ENCODE results near the gene SYTL5. TPM values are rescaled to one million over a fixed set of nuclear protein-coding genes. Genes with fewer than 3 reads are reported as not detected.

The SYTL5 gene
- total RNA-seq (2014; rRNA removed; shearing (Covaris generic)) (0.35 and 0.70 TPM in 2 replicates), polyA plus RNA-seq (2016; fragmentation: Nextera tagmentation; extraction: Ambion mirVana) (0.23 and 0.24 TPM in 2 replicates)
- long read RNA-seq, result 0 reads

- no peak within 1 kb of the TSS for H3K4me2 ChIP-seq
- H3K27me3 ChIP-seq (ENCODE audit: insufficient read depth), result no peaks in the 10 kb centered on the region
- Mint-ChIP-seq H3K27me3 (ENCODE audit: insufficient read depth, low read depth, poor library complexity) (no peaks in the 10 kb centered on the region), H3K9me3 (no peaks in the 10 kb centered on the region), H3K4me3 (no peak within 1 kb of the TSS), H3K27ac (no peak within 1 kb of the TSS), H3K36me3 (ENCODE audit: low read depth) (no peaks in the 10 kb centered on the region), H3K4me1 (no peaks in the 10 kb centered on the region)
- H3K4me3 ChIP-seq, result no peak within 1 kb of the TSS
- no peak for ATAC-seq
- H3F3A ChIP-seq (replicated peaks; ENCODE audit: low read depth), result no peaks in the 10 kb centered on the region
- H3K27ac ChIP-seq (ENCODE audit: low read depth), result no peak within 1 kb of the TSS
- TF ChIP-seq ETS1 (IDR thresholded peaks at IDR 0.05) (no peak), STAT1 (IDR thresholded peaks at IDR 0.05; ENCODE audit: unreplicated experiment) (no peak), CREB1 (CRISPR knock-in tag; IDR thresholded peaks at IDR 0.05; ENCODE audit: low read depth) (no peak), ZNF462 (CRISPR knock-in tag; IDR thresholded peaks at IDR 0.05) (no peak)
- no peaks in the 10 kb centered on the region for H3K4me1 ChIP-seq (ENCODE audit: insufficient read depth)
- no peak for DNase-seq (ENCODE audit: low spot score)
- H3K9me2 ChIP-seq (ENCODE audit: insufficient read depth), result no peaks in the 10 kb centered on the region
- H2AFZ ChIP-seq, result no peak within 1 kb of the TSS
- H3K36me3 ChIP-seq (ENCODE audit: insufficient read depth), result no peaks in the 10 kb centered on the region
- no peaks in the 10 kb centered on the region for H3K79me2 ChIP-seq (replicated peaks; ENCODE audit: insufficient read depth)
- H4K20me1 ChIP-seq (replicated peaks; ENCODE audit: insufficient read depth), result no peaks in the 10 kb centered on the region
These were observed at the start of gene SYTL5 for GRCh38 chrX:38006291-38006690. Gene SYTL5 (plus strand): TSS chrX:38006553. CDS start chrX:38033890, 27,337 bp downstream.

Data from GM23338 (cell line).